Common myeloid progenitor, CD34-positive (primary cell): ENCODE measurements around the gene PDE4D.
"Not testable (repeated sequence)": the region's sequence is repeated elsewhere in the genome, so short reads cannot be mapped to it uniquely, and the experiment has no call there.

Experiments
- CTCF ChIA-PET: fragments of 350-600 bp; sonication (Branson Sonifier 250); formaldehyde crosslinking; loops from one replicate; lab custom pipeline; 2021; ENCODE audit warnings: antibody characterized with exemption; lab: Charles Lee
- POLR2A ChIA-PET: fragments of 350-600 bp; sonication (Branson Sonifier 250); formaldehyde crosslinking; loops from one replicate; lab custom pipeline; 2021; ENCODE audit warnings: antibody characterized with exemption; lab: Charles Lee
- DNase-seq, 3 donors: peaks; one replicate each; pipeline versions ENCODE4 v3.0.0 to v3.0.0-alpha.2; 2013
- H3K27ac ChIP-seq, 2 experiments: 1 replicate in 1 of 2; 2 replicates in 1 of 2; pipeline ENCODE4 v1.7.0; 2013; ENCODE audit warnings: inconsistent platforms in 2 of 2, low read length in 2 of 2, mild to moderate bottlenecking in 2 of 2, low read depth in 1 of 2, moderate library complexity in 1 of 2; ENCODE audit not compliant: severe bottlenecking in 2 of 2, insufficient read depth in 1 of 2, poor library complexity in 1 of 2
- H3K27me3 ChIP-seq, 5 experiments: replicated peaks in 2 of 5; 1 replicate in 3 of 5; 2 replicates in 2 of 5; pipeline versions ENCODE4 v1.6.1 to v1.7.0; 2013; ENCODE audit warnings: low read length in 4 of 5, mild to moderate bottlenecking in 2 of 5, moderate library complexity in 2 of 5, inconsistent platforms in 1 of 5; ENCODE audit not compliant: insufficient read depth in 5 of 5, control insufficient read depth in 4 of 5
- H3K36me3 ChIP-seq, 4 experiments: 1 replicate in 2 of 4; 2 replicates in 2 of 4; pipeline versions ENCODE4 v1.6.1 to v1.7.0; 2013; ENCODE audit warnings: low read length in 3 of 4, control low read depth in 1 of 4, mild to moderate bottlenecking in 1 of 4; ENCODE audit not compliant: control insufficient read depth in 4 of 4, insufficient read depth in 4 of 4
- H3K4me1 ChIP-seq, 4 experiments: 1 replicate in 3 of 4; 2 replicates in 1 of 4; pipeline versions ENCODE4 v1.6.1 to v1.7.1; 2013; ENCODE audit warnings: low read length in 3 of 4, mild to moderate bottlenecking in 3 of 4, control low read depth in 1 of 4, inconsistent platforms in 1 of 4, moderate library complexity in 1 of 4; ENCODE audit not compliant: control insufficient read depth in 4 of 4, insufficient read depth in 4 of 4; ENCODE audit errors: control extremely low read depth in 1 of 4
- H3K4me3 ChIP-seq, 7 experiments: 1 replicate in 4 of 7; 2 replicates in 3 of 7; pipeline versions ENCODE4 v1.5.1 to v1.7.0; 2013; ENCODE audit warnings: mild to moderate bottlenecking in 7 of 7, low read length in 6 of 7, moderate library complexity in 6 of 7, inconsistent platforms in 2 of 7, low read depth in 2 of 7, control low read depth in 1 of 7; ENCODE audit not compliant: insufficient read depth in 4 of 7, control insufficient read depth in 1 of 7; ENCODE audit errors: extremely low read depth in 1 of 7
- H3K9me3 ChIP-seq, 5 experiments: 1 replicate in 4 of 5; 2 replicates in 1 of 5; pipeline versions ENCODE4 v1.6.1 to v1.7.1; 2013; ENCODE audit warnings: low read length in 4 of 5, mild to moderate bottlenecking in 2 of 5, inconsistent platforms in 1 of 5, low read depth in 1 of 5, moderate library complexity in 1 of 5; ENCODE audit not compliant: control insufficient read depth in 4 of 5, insufficient read depth in 2 of 5; ENCODE audit errors: control extremely low read depth in 1 of 5
- WGBS: methylation state at CpG from one replicate; pipeline ENCODE4 v1.1.5; 2013; ENCODE audit not compliant: insufficient coverage; 5-methylcytosine and 5-hydroxymethylcytosine counted together

The PDE4D gene

DNA sequence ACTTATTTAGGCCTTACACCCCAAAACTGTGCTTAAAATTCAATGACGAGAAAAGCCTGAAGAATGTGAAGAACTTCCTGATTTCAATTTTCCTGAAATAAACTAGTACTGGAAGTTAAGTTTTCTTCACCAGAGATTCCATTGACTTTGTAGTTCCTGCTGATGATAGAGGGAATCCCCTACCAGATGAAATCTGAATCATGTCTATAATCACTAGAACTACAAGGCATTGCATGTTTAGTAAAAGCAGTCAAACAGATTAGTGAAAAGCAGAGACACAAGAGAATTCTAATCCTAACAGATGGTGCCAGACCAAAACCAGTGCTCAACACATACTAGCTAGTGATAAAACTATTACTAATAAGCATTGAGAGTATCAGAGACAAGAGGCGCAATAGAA, 130.0 kb downstream of the PDE4D start:
- H3K27ac ChIP-seq = no peak overlapping the region
- H3K4me1 ChIP-seq = peaks cover 5 to 25% (median 10%) of the 10 kb centered on the region in 4 experiments
- WGBS = 90% methylated on average over 2 of the region's 2 CpGs
- no peak overlapping the region for H3K4me3 ChIP-seq
- H3K9me3 ChIP-seq = no peaks in the 10 kb centered on the region
- H3K36me3 ChIP-seq = no peaks in the 10 kb centered on the region
- ChIA-PET POLR2A (no interaction called here), CTCF (no interaction called here)
- peaks cover 4 to 20% (median 13%) of the 10 kb centered on the region in 5 experiments for H3K27me3 ChIP-seq
- peak in 2 of 3 donors; percentile 22 to 32 for DNase-seq

DNA sequence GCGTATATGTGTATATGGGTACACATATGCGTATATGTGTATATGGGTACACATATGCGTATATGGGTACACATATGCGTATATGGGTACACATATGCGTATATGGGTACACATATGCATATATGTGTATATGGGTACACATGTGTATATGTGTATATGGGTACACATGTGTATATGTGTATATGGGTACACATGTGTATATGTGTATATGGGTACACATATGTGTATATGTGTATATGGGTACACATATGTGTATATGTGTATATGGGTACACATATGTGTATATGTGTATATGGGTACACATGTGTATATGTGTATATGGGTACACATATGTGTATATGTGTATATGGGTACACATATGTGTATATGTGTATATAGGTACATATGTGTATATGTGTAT, 131.3 kb downstream of the PDE4D start:
- WGBS = 100% methylated on average over 4 of the region's 5 CpGs
- DNase-seq, H3K4me3 ChIP-seq, H3K27ac ChIP-seq, CTCF ChIA-PET, H3K36me3 ChIP-seq, H3K27me3 ChIP-seq, POLR2A ChIA-PET, H3K9me3 ChIP-seq: not testable (repeated sequence)
- peaks cover 0 to 18% (median 7%) of the 10 kb centered on the region in 4 experiments for H3K4me1 ChIP-seq

DNA sequence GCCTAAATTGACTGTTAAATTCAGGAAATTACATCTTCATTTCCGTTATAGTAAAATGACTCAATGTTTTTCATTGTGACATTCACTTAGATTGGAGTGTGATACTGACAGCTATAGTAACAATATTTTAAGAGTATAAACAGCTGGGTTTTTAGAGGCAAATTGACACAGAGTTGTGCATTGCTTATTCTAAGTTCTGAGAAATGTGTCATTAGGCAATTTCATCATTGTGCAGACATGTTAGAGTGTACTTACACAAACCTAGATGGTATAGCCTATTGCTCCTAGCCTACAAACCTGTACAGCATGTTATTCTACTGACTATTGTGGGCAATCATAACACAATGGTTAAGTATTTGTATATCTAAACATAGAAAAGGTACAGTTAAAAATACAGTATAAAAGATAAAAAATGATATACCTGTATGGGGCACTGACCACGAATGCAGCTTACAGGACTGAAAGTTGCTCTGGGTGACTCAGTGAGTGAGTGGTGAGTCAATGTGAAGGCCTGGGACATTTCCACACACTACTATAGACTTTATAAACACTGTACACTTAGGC, 132.7 kb downstream of the PDE4D start:
- no CpG with 5 or more reads among the region's 2 CpGs for WGBS
- H3K9me3 ChIP-seq = no peaks in the 10 kb centered on the region
- no peak overlapping the region for H3K4me3 ChIP-seq
- no peaks in the 10 kb centered on the region for H3K36me3 ChIP-seq
- peaks cover 0 to 18% (median 7%) of the 10 kb centered on the region in 4 experiments for H3K4me1 ChIP-seq
- H3K27ac ChIP-seq = peak overlapping the region; percentile 79 to 83
- no peaks in the 10 kb centered on the region for H3K27me3 ChIP-seq
- ChIA-PET POLR2A (no interaction called here), CTCF (no interaction called here)
- DNase-seq = peak in 2 of 3 donors; percentile 64 to 72

DNA sequence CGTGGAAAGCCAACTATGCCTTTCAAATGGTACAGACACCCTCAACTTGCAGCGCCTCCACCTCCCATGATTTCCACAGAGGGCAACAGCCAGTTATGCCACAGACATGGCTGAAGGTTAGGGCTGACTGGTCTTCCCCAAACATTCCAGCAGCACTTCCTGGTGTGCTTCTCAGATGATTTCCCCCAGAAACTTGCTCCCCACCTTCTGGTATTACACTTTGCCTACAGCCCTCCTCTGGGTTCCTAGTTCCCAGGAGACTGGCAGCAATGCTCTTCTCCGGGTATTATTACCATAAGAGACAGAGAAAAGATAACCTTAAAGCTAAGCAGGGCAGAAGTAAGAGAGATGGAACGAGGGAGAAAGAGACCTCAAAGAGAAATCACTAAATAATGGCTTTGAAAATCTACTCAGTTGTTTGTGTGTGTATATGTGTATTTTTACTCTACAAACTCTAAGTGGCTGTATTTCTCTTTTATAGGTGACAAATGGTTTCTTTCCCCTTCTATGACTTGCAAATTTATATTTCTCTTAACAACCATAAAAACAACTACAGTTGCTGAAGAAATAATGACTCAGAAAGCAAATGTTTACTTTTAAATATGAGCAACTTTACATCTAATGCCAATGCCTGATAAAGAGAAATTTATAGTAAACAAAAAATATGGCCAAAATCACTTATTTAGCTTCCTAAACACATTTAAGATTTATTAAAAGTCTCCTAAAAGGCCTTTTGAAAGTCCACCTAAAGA, 133.8 kb downstream of the PDE4D start:
- Histone ChIP-seq H3K9me3 (no peaks in the 10 kb centered on the region), H3K36me3 (no peaks in the 10 kb centered on the region), H3K27me3 (no peaks in the 10 kb centered on the region), H3K27ac (peak overlapping the region; percentile 79 to 83), H3K4me3 (peak overlapping the region in 1 of 7 experiments; percentile 26), H3K4me1 (peaks cover 0 to 18% (median 7%) of the 10 kb centered on the region in 4 experiments)
- ChIA-PET CTCF (interaction anchor here (0.9 to 1.5 kb wide), 3 partner anchors 10 to 41 kb away, joined by 3 read pairs; no protein-coding TSS in a partner anchor), POLR2A (no interaction called here)
- DNase-seq = peak; percentile 41 to 87 (median 83)
- WGBS = 96% methylated on average over 3 of the region's 4 CpGs

DNA sequence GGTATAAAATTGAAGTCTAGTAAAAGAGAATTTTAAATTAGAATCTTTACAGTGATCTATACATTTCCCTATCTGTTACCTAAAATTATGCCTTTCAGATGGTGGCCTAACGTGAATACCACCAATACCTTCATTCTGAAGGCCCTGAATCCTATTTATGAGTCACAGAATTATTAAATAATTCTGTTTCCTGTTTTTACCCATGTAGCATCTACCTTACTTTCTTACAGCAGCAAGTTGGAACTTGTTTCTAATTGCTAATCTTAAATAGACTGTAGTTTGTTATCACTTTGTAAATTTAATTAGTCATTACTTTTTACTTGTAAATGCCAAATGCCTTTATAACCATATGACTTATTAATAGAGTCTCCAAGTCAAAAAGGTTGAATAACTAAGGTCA, 135.0 kb downstream of the PDE4D start:
- Histone ChIP-seq H3K27me3 (no peaks in the 10 kb centered on the region), H3K36me3 (no peaks in the 10 kb centered on the region), H3K9me3 (no peaks in the 10 kb centered on the region), H3K27ac (no peak overlapping the region), H3K4me1 (peaks cover 0 to 18% (median 7%) of the 10 kb centered on the region in 4 experiments), H3K4me3 (no peak overlapping the region)
- POLR2A ChIA-PET = no interaction called here
- peak in 2 of 3 donors; percentile 15 to 40 for DNase-seq
- no CpG with 5 or more reads among the region's 1 CpG for WGBS
- CTCF ChIA-PET = interaction anchor here (0.9 to 1.5 kb wide), 2 partner anchors 9 to 20 kb away, joined by 3 read pairs; no protein-coding TSS in a partner anchor

DNA sequence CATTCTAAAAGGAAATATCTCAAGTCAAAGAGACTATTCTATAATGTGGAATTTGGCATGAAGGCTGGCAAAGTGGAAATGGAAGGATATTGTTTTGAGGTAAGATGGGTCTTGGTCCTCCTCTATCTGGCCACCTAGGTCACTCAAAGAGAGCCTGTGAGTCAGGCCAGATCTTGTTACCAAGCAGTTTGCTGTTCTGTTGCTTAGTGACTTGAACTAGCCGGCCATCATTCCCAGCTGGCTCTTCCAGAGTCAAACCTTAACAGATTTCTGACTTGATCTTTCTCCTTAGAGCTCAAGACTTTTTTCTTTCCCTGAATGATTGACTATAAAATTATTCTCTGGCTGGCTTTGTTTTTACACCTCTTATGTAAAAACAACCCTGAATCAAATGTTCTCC, 136.1 kb downstream of the PDE4D start:
- POLR2A ChIA-PET = no interaction called here
- no peak for DNase-seq

More for the DNA sequence above, 136.1 kb downstream of the PDE4D start:
- Histone ChIP-seq H3K4me3 (no peak overlapping the region), H3K27ac (no peak overlapping the region), H3K36me3 (no peaks in the 10 kb centered on the region), H3K9me3 (no peaks in the 10 kb centered on the region), H3K27me3 (no peaks in the 10 kb centered on the region), H3K4me1 (peaks cover 0 to 18% (median 7%) of the 10 kb centered on the region in 4 experiments)
- CTCF ChIA-PET = interaction anchor here (0.8 to 1.0 kb wide), 3 partner anchors 10 to 251 kb away, joined by 3 to 5 read pairs (median 3); no protein-coding TSS in a partner anchor
- 80% methylated on average over 1 of the region's 1 CpG for WGBS
